Thyroid gland (tissue), 4 donors: Measurements from ENCODE around the gene TRPC1. TPM values are rescaled to one million over a fixed set of nuclear protein-coding genes. Genes with fewer than 3 reads are reported as not detected.
"Not testable (repeated sequence)": the region's sequence is repeated elsewhere in the genome, so short reads cannot be mapped to it uniquely, and the experiment has no call there.

Experiments
- DNase-seq, 2 donors: peaks; one replicate each; pipeline ENCODE4 v3.0.0-alpha.2; 2019
- H3K27ac ChIP-seq, 3 donors: fragments of 200-600 bp; sonication (generic); 1 replicate in 2 of 3; 2 replicates in 1 of 3; pipeline ENCODE4 v1.5.1; 2016 to 2019; ENCODE audit warnings: mild to moderate bottlenecking in 1 of 3, moderate library complexity in 1 of 3
- H3K27me3 ChIP-seq: fragments of 200-600 bp; sonication (generic); one replicate; pipeline ENCODE4 v1.5.1; 2019
- H3K36me3 ChIP-seq, 2 donors: fragments of 200-600 bp; sonication (generic); one replicate each; pipeline ENCODE4 v1.5.1; 2016 to 2019
- H3K4me1 ChIP-seq, 2 donors: fragments of 200-600 bp; sonication (generic); one replicate each; pipeline ENCODE4 v1.5.1; 2017 to 2019
- H3K4me3 ChIP-seq, 3 donors: fragments of 200-600 bp; sonication (generic); replicated peaks in 1 of 3; 1 replicate in 2 of 3; 2 replicates in 1 of 3; pipeline ENCODE4 v1.5.1; 2016; ENCODE audit warnings: mild to moderate bottlenecking in 1 of 3
- H3K9me3 ChIP-seq: fragments of 200-600 bp; sonication (generic); one replicate; pipeline ENCODE4 v1.5.1; 2017
- CTCF ChIP-seq, 6 experiments: fragments of 200-600 bp in 3 of 6; fragments of 450-650 bp in 3 of 6; sonication (generic) in 3 of 6; IDR thresholded peaks; one replicate each; pipeline ENCODE4 v1.5.1; 2016 to 2019; ENCODE audit warnings: antibody characterized with exemption in 6 of 6, mild to moderate bottlenecking in 2 of 6, inconsistent platforms in 1 of 6, moderate library complexity in 1 of 6
- POLR2A ChIP-seq, 2 donors: fragments of 450-650 bp; IDR thresholded peaks; one replicate each; pipeline ENCODE4 v1.6.1; 2017; ENCODE audit warnings: antibody characterized with exemption in 2 of 2, mild to moderate bottlenecking in 2 of 2, moderate library complexity in 1 of 2
- WGBS, 2 donors: methylation state at CpG; one replicate each; pipeline ENCODE4 v1.1.5; 2017; 5-methylcytosine and 5-hydroxymethylcytosine counted together
- intact Hi-C: fragments of 100-400 bp; cut with DNase I; formaldehyde crosslinking; loops from one replicate; pipeline ENCODE4 v1.15.1; 2023
- total RNA-seq, 4 donors: library from RNA; depleted of rRNA; stranded (reverse); fragments of >200 nt; gene quantifications; one replicate each; pipeline ENCODE4 v1.2.3, GENCODE V29; 2016

Gene TRPC1
- total RNA-seq, 4 donors from 2014 or later, result 18.2 to 22.5 (median 20.4) TPM

DNA sequence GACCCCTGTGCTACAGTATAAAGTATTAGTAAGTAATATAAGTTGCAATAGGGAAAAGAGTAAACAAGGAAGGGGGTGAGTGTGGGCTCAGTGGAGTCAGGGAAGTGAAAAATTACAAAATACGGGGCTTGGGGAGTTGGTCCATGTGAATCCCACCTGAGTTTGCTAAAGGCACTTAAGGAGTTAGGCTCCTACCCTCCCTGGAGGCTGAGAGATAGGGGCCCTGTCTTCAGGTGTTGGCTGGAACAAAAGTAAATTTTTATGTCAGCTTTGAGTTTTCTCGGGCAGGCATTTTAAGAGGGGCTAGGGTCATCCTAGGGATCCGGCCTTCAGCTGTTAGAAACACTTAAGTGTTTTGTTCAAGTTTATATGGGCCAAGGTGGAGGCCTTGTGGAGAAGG, 8.2 kb downstream of the TRPC1 start:
- DNase-seq, result no peak
- TF ChIP-seq POLR2A (IDR thresholded peaks at IDR 0.05) (no peak), CTCF (IDR thresholded peaks at IDR 0.05) (no peak)
- H3K36me3 ChIP-seq, result no peaks in the 10 kb centered on the region
- no peaks in the 10 kb centered on the region for H3K4me1 ChIP-seq
- intact Hi-C loops, result no loop called here
- no peak overlapping the region for H3K27ac ChIP-seq
- H3K27me3 ChIP-seq, result no peaks in the 10 kb centered on the region
- WGBS, 2 donors, result 88% methylated on average over 3 of the region's 3 CpGs
- no peaks in the 10 kb centered on the region for H3K9me3 ChIP-seq
- no peak overlapping the region for H3K4me3 ChIP-seq

- intact Hi-C loops, result no loop called here
- TF ChIP-seq POLR2A (IDR thresholded peaks at IDR 0.05) (no peak), CTCF (IDR thresholded peaks at IDR 0.05) (no peak)
- DNase-seq, result no peak
- Histone ChIP-seq H3K27me3 (no peaks in the 10 kb centered on the region), H3K4me3 (no peak overlapping the region), H3K36me3 (no peaks in the 10 kb centered on the region), H3K4me1 (no peaks in the 10 kb centered on the region), H3K27ac (no peak overlapping the region), H3K9me3 (no peaks in the 10 kb centered on the region)
- WGBS, 2 donors, result 95 to 100% methylated on average over 2 of the region's 2 CpGs
Observed at GRCh38 chr3:142734834-142735233, 11.0 kb downstream of the TRPC1 start.

- intact Hi-C loops, result no loop called here
- TF ChIP-seq CTCF (IDR thresholded peaks at IDR 0.05), result no peak
- no peak for TF ChIP-seq POLR2A (IDR thresholded peaks at IDR 0.05)
Observed at GRCh38 chr3:142735462-142735861, 11.6 kb downstream of the TRPC1 start.

DNA sequence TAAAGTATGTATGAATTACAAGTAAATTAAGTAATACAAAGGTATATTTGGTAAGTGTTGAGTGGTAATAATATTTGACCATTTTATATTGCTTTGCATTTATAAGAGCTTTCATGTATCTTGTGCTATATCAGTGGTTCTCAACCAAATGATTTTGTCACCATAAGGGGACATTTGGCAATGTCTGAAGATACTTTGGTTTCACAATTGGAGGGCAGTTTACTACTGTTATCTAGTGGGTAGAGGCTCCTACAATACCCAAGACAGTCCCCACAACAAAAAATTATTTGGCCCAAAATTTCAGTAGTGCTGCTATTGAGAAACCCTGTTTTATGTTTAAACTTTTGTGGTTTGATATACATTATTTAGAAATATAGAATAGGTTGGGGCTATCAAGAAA, 14.6 kb downstream of the TRPC1 start:
- intact Hi-C loops, result no loop called here
- H3K9me3 ChIP-seq, result no peaks in the 10 kb centered on the region
- no peaks in the 10 kb centered on the region for H3K4me1 ChIP-seq
- no peak overlapping the region for H3K4me3 ChIP-seq
- no peak for DNase-seq
- TF ChIP-seq POLR2A (IDR thresholded peaks at IDR 0.05) (no peak), CTCF (IDR thresholded peaks at IDR 0.05) (no peak)
- H3K27ac ChIP-seq, result no peak overlapping the region
- H3K27me3 ChIP-seq, result no peaks in the 10 kb centered on the region
- H3K36me3 ChIP-seq, result no peaks in the 10 kb centered on the region

More at GRCh38 chr3:142735462-142735861, 11.6 kb downstream of the TRPC1 start:
- H3K4me3 ChIP-seq, result no peak overlapping the region
- H3K27me3 ChIP-seq, result no peaks in the 10 kb centered on the region
- H3K36me3 ChIP-seq, result no peaks in the 10 kb centered on the region
- H3K4me1 ChIP-seq, result no peaks in the 10 kb centered on the region
- DNase-seq, result no peak
- H3K27ac ChIP-seq, result no peak overlapping the region
- H3K9me3 ChIP-seq, result no peaks in the 10 kb centered on the region

GRCh38 chr3:142746646-142747045, 22.8 kb downstream of the TRPC1 start:
- Histone ChIP-seq H3K36me3 (peaks cover 0 to 10% of the 10 kb centered on the region in 2 donors), H3K4me3 (no peak overlapping the region), H3K27me3 (no peaks in the 10 kb centered on the region), H3K4me1 (no peaks in the 10 kb centered on the region), H3K27ac (no peak overlapping the region), H3K9me3 (no peaks in the 10 kb centered on the region)
- no peak for DNase-seq
- TF ChIP-seq CTCF (IDR thresholded peaks at IDR 0.05) (no peak), POLR2A (IDR thresholded peaks at IDR 0.05) (no peak)
- 94 to 96% methylated on average over 7 of the region's 7 CpGs for WGBS, 2 donors
- intact Hi-C loops, result no loop called here

DNA sequence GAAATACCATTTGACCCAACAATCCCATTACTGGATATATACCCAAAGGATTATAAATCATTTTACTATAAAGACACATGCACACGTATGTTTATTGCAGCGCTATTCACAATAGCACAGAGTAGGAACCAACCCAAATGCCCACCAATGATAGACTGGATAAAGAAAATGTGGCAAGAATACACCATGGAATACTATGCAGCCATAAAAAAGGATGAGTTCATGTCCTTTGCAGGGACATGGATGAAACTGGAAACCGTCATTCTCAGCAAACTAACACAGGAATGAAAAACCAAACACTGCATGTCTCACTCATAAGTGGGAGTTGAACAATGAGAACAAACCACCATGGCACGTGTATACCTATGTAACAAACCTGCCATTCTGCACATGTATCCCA, 26.7 kb downstream of the TRPC1 start:
- H3K36me3 ChIP-seq, result peaks cover 0 to 10% of the 10 kb centered on the region in 2 donors
- H3K9me3 ChIP-seq, H3K27ac ChIP-seq, H3K4me3 ChIP-seq, H3K4me1 ChIP-seq, DNase-seq, intact Hi-C loops, H3K27me3 ChIP-seq: not testable (repeated sequence)
- WGBS, 2 donors, result 97 to 98% methylated on average over 4 of the region's 4 CpGs

DNA sequence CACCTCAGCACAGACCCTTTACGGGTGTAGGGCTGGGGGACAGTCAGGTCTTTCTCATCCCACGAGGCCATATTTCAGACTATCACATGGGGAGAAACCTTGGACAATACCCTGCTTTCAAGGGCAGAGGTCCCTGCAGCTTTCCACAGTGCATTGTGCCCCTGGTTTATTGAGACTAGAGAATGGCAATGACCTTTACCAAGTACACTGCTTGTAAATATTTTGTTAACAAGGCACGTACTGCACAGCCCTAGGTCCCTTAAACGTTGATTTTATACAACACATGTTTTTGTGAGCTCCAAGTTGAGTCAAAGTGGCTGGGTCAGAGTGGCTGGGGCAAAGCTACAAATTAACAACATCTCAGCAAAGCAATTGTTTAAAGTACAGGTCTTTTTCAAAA, 28.8 kb downstream of the TRPC1 start:
- WGBS, 2 donors, result 85 to 93% methylated on average over 4 of the region's 4 CpGs
- H3K4me3 ChIP-seq, DNase-seq, intact Hi-C loops, H3K9me3 ChIP-seq, H3K27ac ChIP-seq, H3K27me3 ChIP-seq, H3K4me1 ChIP-seq: not testable (repeated sequence)
- H3K36me3 ChIP-seq, result peaks cover 0 to 10% of the 10 kb centered on the region in 2 donors
